ENCODE measurements around the gene PDGFB.

DNA sequence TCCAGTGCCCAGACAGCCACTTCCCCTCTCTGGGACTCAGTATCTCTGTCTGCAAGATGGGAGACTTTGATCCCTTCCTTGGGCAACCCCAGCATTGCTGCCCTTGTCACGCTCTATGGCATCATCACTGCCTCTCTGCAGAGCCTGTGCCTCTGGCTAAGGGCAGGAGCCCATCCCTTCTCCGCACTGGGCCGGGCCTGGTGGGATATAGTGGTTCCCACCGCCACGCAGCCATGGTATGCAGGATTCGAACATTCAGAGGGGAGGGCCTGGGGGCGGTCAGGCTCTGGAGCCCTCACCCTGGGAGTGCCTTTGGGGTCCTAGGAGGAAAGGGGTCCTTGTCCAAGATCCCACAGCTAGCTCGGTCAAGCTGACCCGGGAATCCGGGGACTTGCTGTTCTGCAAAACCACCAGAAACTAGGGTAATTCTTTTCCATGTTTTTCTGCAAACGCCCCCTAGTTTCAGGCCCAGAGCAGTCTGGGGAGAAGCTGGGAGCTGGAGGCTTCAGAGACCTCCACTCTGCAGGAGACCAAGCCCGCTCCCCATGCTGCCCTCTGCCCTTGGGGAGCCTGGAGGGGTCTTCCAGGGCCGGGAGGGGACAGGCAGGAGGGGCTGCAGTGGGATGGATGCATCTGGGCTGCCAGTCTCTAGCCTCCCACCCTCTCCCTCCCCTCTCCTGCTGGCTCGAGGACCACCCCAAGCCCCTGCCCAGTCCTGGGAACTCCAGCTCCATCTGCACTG is 67.9 kb downstream of the PDGFB start:
- TF ChIP-seq ZNF274 (IDR thresholded peaks at IDR 0.05; ENCODE audit: low read depth, low read length) (no peak), SUZ12 (IDR thresholded peaks at IDR 0.05; ENCODE audit: extremely low read depth, insufficient read depth, insufficient read length) (no peak)

Measured in NT2/D1 (cell line).